H7 (cell line): ENCODE measurements around the gene BCL2L11. TPM values are rescaled to one million over a fixed set of nuclear protein-coding genes. Genes with fewer than 3 reads are reported as not detected.

ENCODE experiments used
- DNase-seq: peaks from one replicate; pipeline ENCODE4 v3.0.0; 2012
- H3K27me3 ChIP-seq: 2 replicates; pipeline ENCODE4 v1.6.0; 2011; ENCODE audit warnings: mild to moderate bottlenecking, low read length; ENCODE audit not compliant: control insufficient read depth, insufficient read depth
- H3K36me3 ChIP-seq: replicated peaks from 2 replicates; pipeline ENCODE4 v1.5.1; 2011; ENCODE audit warnings: low read length; ENCODE audit not compliant: control insufficient read depth, insufficient read depth
- H3K4me3 ChIP-seq: 2 replicates; pipeline ENCODE4 v1.5.1; 2011; ENCODE audit warnings: low read depth, mild to moderate bottlenecking, control low read depth, low read length, moderate library complexity; ENCODE audit not compliant: insufficient read depth
- total RNA-seq: library from RNA; depleted of rRNA; stranded (reverse); fragments of >200 nt; shearing (Covaris generic); gene quantifications from 2 replicates; pipeline ENCODE4 v1.2.3, GENCODE V29; 2014

BCL2L11 gene
- total RNA-seq, 1 experiment from 2014 or later: 11.3 TPM

GRCh38 chr2:111143843-111144198 is 23.1 kb downstream of the BCL2L11 start:
- H3K36me3 ChIP-seq: peaks cover 12% of the 10 kb centered on the region
- no peak overlapping the region for H3K4me3 ChIP-seq
- no peak for DNase-seq
- H3K27me3 ChIP-seq: no peaks in the 10 kb centered on the region

GRCh38 chr2:111145103-111145760 is 24.5 kb downstream of the BCL2L11 start:
- Histone ChIP-seq H3K36me3 (peaks cover 7% of the 10 kb centered on the region), H3K27me3 (no peaks in the 10 kb centered on the region), H3K4me3 (no peak overlapping the region)
- DNase-seq: no peak

- no peak overlapping the region for H3K4me3 ChIP-seq
- peaks cover 5% of the 10 kb centered on the region for H3K36me3 ChIP-seq
- no peak for DNase-seq
- no peaks in the 10 kb centered on the region for H3K27me3 ChIP-seq
Observed at GRCh38 chr2:111145951-111146350, 25.2 kb downstream of the BCL2L11 start.

GRCh38 chr2:111148225-111148873 is 27.6 kb downstream of the BCL2L11 start:
- H3K36me3 ChIP-seq: peaks cover 12% of the 10 kb centered on the region
- H3K27me3 ChIP-seq: no peaks in the 10 kb centered on the region
- no peak for DNase-seq
- no peak overlapping the region for H3K4me3 ChIP-seq

- peaks cover 10% of the 10 kb centered on the region for H3K36me3 ChIP-seq
- H3K4me3 ChIP-seq: no peak overlapping the region
- DNase-seq: no peak
- no peaks in the 10 kb centered on the region for H3K27me3 ChIP-seq
Observed at GRCh38 chr2:111148925-111149324, 28.2 kb downstream of the BCL2L11 start.

- no peaks in the 10 kb centered on the region for H3K27me3 ChIP-seq
- H3K36me3 ChIP-seq: peaks cover 10% of the 10 kb centered on the region
- DNase-seq: no peak
- no peak overlapping the region for H3K4me3 ChIP-seq
Observed at GRCh38 chr2:111149882-111150455, 29.3 kb downstream of the BCL2L11 start.

GRCh38 chr2:111154758-111155157 is 34.0 kb downstream of the BCL2L11 start:
- H3K4me3 ChIP-seq: no peak overlapping the region

GRCh38 chr2:111155610-111156009 is 34.9 kb downstream of the BCL2L11 start:
- H3K36me3 ChIP-seq: peaks cover 26% of the 10 kb centered on the region
- no peaks in the 10 kb centered on the region for H3K27me3 ChIP-seq
- no peak overlapping the region for H3K4me3 ChIP-seq
- DNase-seq: no peak

More at GRCh38 chr2:111154758-111155157, 34.0 kb downstream of the BCL2L11 start:
- DNase-seq: no peak
- Histone ChIP-seq H3K27me3 (no peaks in the 10 kb centered on the region), H3K36me3 (peaks cover 23% of the 10 kb centered on the region)

GRCh38 chr2:111156529-111156928 is 35.8 kb downstream of the BCL2L11 start:
- no peaks in the 10 kb centered on the region for H3K27me3 ChIP-seq
- peaks cover 26% of the 10 kb centered on the region for H3K36me3 ChIP-seq
- no peak overlapping the region for H3K4me3 ChIP-seq
- no peak for DNase-seq

- DNase-seq: no peak
- Histone ChIP-seq H3K36me3 (peaks cover 20% of the 10 kb centered on the region), H3K27me3 (no peaks in the 10 kb centered on the region), H3K4me3 (no peak overlapping the region)
Observed at GRCh38 chr2:111157071-111157661, 36.5 kb downstream of the BCL2L11 start.

GRCh38 chr2:111157798-111158197 is 37.1 kb downstream of the BCL2L11 start:
- Histone ChIP-seq H3K4me3 (no peak overlapping the region), H3K36me3 (peaks cover 19% of the 10 kb centered on the region), H3K27me3 (no peaks in the 10 kb centered on the region)
- no peak for DNase-seq

GRCh38 chr2:111159641-111160040 is 38.9 kb downstream of the BCL2L11 start:
- H3K27me3 ChIP-seq: no peaks in the 10 kb centered on the region
- H3K36me3 ChIP-seq: peaks cover 21% of the 10 kb centered on the region
- DNase-seq: no peak
- no peak overlapping the region for H3K4me3 ChIP-seq

- Histone ChIP-seq H3K4me3 (no peak overlapping the region), H3K36me3 (peaks cover 21% of the 10 kb centered on the region), H3K27me3 (no peaks in the 10 kb centered on the region)
- DNase-seq: no peak
Observed at GRCh38 chr2:111160758-111161157, 40.0 kb downstream of the BCL2L11 start.

GRCh38 chr2:111161971-111162370 is 41.3 kb downstream of the BCL2L11 start:
- no peaks in the 10 kb centered on the region for H3K27me3 ChIP-seq
- H3K4me3 ChIP-seq: no peak overlapping the region
- peaks cover 22% of the 10 kb centered on the region for H3K36me3 ChIP-seq
- no peak for DNase-seq
